Measurements from ENCODE around the gene INTS2. TPM values are rescaled to one million over a fixed set of nuclear protein-coding genes. Genes with fewer than 3 reads are reported as not detected.
"Not testable (repeated sequence)": the region's sequence is repeated elsewhere in the genome, so short reads cannot be mapped to it uniquely, and the experiment has no call there.

The INTS2 gene
- total RNA-seq, 1 donor from 2014 or later = 4.6 TPM

DNA sequence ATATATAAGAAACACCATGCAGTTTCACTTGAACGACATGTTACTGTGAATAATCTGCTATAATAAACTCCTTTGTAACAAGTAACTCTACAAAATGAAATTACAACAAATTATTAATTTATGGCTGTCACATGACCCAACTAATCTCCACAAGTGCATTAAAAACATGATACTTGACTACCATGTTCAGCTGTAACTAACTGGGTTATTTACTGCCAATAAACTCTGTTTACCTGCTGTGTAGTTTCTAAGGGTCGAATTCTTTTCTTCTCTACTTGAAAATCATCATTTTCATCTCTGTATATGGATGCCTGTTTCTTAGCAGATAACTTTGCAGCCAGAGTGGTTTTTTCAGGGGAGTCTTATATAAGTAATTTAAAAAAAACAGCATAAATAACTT, 78.9 kb downstream of the INTS2 start:
- DNase-seq (ENCODE audit: low spot score) = no peak
- no peak for ATAC-seq

DNA sequence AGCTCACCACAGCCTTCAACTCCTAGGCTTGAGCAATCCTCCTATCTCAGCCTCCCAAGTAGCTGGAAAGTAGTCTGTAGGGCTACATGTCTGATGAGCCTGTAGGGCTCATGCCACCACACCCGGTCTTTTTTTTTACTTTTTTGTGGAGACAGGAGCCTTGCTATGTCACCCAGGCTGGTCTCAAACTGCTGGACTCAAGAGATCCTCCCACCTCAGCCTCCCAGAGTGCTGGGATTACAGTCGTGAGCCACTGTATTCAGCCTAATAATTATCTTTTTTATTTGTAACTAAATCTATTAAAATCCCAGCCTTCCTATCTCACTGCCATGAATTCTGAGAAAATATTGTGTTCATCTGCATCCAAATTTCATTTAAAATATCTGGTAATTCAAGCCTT, 79.5 kb downstream of the INTS2 start:
- DNase-seq (ENCODE audit: low spot score) = no peak

DNA sequence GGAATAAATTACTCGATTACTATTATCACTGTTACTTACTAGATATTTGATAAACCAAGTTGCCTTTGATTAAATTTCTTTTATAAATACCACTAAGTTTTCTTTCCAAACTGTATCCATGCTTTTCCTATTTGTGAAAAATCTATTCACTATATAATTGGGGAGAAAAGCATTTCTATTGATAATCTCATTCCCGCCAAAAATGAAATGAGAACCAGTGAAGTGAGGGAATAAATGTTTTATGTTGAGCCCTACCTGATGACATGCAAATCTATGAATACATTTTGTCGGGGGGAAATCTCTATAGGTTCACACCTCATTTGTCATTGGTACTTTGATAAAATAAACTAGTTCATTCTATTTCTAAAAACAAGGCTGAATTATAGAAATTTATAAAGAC, 80.1 kb downstream of the INTS2 start:
- ATAC-seq (no peak), DNase-seq (ENCODE audit: low spot score) (no peak)

More for the DNA sequence above, 79.5 kb downstream of the INTS2 start:
- ATAC-seq = no peak

DNA sequence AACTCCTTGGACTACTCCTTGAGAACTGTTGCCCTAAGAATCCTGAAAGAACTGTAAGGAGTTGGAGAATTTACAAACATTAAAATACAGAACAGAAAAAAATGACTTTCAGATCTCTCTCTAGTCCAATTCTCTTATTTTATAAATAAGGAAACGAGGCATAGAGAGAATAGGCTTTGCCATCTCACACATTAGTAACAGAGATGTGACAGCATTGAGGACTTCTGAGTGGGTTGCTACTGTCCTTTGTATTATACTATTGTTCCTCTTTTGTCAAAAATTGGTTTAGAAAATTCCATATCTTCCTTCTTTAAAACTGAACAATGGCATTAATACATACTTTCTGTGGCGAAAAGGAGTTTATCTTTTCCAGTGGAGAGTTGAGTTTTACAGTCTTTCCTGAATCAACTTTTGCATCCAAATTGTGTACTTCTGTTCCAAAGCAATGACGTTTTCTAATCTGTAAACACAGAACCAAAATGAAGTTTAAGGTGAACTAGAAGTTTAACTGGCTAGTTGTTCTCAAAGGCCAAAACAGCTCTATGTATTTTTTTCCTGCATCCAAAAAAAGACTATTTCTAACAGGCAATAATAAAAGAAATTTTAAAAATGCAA, 80.9 kb downstream of the INTS2 start:
- ATAC-seq (no peak), DNase-seq (ENCODE audit: low spot score) (no peak)

DNA sequence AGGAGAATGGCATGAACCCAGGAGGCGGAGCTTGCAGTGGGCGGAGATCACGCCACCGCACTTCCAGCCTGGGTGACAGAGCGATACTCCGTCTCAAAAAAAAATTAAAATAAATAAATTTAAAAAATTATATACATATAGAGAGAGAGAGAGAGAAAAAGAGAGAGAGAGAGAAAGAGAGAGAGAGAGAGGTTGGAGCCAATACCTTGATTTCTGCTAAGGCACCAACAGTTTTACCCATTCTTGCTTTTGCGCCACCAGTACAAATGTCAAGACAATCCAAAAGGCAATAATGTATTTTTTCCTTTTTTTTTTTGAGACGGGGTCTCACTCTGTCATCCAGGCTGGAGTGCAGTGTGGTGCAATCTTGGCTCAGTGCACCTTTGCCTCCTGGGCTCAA, 81.7 kb downstream of the INTS2 start:
- ATAC-seq = no peak
- DNase-seq (ENCODE audit: low spot score) = no peak

DNA sequence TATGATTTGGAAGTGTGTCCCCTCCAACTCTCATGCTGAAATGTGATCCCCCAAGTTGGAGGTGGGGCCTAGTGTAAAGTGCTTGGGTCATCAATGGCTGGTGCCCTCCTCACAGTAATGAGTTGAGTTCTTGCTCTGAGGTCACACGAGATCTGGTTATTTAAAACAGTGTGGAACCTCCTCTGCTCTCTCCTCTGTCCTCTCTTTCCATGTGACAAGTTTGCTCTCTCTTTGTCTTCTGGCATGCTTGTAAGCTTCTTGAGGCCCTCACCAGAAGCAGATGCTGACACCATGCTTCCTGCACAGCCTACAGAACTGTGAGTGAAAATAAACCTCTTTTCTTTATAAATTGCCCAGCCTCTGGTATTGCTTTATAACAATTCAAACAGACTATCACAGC, 84.3 kb downstream of the INTS2 start:
- no peak for DNase-seq (ENCODE audit: low spot score)
- no peak for ATAC-seq

DNA sequence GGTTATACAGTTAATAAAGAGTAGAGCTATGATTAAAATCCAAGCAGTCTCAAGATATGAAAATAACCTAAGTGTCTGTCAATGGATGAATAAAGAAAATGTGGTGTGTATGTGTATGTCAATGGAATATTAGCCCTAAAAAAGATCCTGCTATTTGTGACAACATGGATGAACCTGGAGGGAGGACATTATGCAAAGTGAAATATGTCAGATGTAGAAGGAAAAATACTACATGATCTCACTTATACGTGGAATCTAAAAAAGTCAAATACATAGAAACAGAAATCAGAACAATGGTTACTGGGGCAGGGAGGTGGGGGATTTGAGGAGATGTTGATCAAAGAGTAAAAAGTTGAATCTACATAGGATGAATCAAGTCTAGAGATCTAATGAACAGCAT, 84.9 kb downstream of the INTS2 start:
- no peak for DNase-seq (ENCODE audit: low spot score)
- ATAC-seq = no peak

DNA sequence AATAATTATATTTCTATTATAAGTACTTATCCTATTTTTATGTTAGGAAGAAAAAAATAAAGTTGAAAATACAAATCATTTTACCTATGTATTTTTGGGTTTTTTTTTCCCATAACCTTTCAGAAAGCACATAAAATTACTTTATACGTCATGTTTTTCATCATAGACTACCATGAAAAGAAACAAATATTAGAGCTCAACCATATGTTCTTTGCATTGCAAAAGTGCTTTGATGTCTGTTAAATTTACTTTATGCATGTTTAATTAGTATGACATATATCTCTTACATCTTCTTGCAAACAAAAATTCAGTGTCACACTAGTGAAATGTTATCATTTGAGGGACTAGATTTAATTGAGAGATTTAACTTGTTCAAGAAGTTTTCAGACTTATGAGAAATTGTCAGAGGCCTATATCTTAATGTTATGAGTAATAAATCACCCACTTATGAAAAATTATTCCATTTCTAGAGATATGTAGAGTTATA, 88.4 kb downstream of the INTS2 start:
- no peak for DNase-seq (ENCODE audit: low spot score)
- no peak for ATAC-seq

DNA sequence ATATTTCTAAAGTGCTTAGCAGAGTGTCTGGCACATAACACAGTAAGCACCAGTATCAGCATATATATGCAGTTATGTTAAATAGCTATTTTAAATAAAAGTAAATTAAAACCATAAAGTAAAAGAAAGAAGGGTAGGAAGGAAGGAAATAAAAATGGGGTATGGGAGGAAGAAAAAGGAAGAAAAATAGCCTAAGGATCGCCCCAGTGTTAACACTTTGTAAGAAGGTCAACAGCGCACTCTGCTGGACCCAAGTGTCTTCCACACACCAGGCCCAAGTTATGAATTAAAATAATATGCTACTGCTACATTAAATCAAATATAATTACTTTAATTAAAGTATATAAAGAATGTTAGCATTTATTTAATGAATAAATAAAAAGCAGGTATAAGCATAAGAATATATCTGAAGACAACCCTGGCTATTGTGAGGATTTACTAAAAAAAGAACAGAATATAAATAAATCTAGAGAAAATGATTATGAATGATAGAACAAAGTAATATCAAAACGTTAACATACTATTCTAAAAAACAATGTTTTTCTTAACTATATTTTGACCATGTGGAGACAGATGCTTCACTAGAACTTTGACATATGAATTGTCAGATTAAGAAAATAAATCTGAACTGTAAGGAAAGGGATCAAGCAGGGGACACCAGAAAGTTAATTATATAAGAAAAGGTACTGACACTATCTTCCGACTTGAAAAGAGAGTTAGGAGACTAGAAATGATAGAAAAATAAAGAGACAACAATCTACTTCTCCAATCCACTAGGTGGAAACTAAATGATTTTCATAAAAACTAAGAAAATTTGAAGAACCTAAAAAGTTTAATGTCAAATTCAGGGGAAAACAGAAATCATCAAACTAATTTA, 90.4 kb downstream of the INTS2 start:
- DNase-seq (ENCODE audit: low spot score) (no peak), ATAC-seq (peak; percentile 82)

DNA sequence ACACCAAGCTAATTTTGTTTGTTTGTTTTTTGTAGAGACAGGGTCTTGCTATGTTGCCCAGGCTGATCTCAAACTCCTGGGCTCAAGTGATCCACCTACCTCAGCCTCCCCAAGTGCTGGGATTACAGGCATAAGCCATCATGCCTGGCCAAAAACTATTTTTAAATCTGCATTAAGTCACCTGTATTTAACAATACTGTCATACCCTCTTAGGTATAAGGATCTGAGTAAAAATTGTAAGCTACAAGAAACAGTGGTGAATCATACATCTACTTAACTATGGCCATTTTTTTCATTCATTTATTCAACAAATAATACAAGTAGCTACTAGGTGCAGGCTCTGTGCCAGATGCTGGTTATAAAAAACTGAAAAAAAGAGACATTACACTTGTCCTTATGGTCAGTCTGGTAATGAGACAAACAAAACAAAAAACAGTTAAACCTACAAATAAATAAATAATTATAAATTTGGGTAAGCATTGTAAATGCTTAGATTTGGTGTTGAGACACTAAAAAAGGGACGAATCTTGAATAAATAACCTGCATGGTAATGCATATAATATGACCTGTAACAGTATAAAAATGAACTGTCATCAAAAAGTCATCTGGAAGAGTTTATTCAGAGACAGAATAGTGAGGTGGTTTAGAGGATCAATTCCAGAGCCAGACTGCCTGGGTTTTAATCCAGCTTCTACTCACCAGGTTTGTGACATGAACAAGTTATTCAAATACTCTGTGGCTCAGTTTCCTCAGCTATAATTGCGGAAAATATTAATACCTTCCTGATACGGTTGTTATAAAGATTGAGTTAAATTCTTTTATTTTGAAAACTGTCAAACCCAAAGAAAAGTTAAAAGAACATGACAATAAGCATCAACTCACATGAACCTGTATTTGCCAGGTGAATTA, 91.3 kb downstream of the INTS2 start:
- ATAC-seq (no peak), DNase-seq (ENCODE audit: low spot score) (no peak)

DNA sequence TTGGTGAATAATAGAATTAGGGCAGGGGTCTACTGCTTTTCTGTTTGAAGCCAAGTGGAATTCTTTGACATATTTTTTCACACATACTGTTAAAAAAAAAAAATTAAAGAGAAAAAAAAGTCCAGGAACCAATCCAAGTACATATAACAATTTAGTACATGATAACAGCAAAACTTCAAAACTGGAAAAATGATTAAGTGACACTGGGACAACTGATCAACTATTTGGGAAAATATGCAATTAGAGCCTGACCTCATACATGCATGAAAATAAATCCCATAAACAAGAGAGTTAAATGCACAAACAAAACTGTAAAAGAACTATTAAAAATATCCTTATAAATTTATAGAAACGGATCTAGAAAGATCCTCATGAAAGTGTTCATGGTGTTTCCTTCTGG, 92.2 kb downstream of the INTS2 start:
- ATAC-seq = no peak
- DNase-seq (ENCODE audit: low spot score) = no peak

DNA sequence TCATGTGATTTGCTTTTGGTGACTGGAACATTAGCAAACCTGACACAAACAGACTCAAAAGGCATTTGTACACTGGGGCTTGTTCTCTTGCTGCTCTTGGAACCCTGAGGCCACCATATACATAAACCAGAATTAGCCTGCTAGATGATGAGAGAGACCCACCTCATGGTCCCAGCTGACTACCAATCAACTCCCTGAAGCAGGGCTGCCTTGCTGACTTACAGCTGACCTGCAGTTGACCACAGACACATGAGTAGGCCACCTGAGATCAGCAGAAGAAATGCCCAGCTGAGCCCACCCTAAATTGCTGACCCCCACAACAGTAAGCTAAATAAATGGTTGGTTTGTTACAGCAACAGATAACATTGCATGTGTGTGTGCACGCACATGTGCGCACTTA, 93.2 kb downstream of the INTS2 start:
- DNase-seq (ENCODE audit: low spot score) (no peak), ATAC-seq (no peak)

DNA sequence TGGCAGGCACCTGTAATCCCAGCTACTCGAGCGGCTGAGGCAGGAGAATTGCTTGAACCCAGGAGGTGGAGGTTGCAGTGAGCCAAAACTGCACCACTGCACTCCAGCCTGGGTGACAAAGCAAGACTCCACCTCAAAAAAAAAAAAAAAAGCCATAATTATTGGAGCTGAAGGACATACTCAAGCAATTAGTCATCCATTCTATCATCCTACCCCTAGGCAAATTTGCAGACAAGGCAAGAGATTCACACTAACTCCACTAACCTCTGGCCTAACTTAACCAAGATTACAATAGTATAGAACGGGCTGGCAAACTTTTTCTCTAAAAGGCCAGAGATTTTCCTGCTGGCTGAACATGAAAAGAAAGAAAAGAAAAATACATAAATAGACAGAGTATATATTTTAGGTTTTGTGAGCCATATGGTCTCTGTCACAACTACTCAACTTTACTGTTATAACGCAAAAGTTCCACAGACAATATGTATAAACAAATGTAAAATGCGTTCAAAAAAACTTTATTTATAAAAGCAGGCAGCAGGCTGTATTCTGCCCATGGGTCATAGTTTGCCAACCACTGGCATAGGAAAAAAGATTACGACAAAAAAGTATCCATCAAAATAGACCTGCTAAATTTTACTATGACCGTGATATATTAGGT, 94.1 kb downstream of the INTS2 start:
- DNase-seq (ENCODE audit: low spot score) (no peak), ATAC-seq (no peak)

DNA sequence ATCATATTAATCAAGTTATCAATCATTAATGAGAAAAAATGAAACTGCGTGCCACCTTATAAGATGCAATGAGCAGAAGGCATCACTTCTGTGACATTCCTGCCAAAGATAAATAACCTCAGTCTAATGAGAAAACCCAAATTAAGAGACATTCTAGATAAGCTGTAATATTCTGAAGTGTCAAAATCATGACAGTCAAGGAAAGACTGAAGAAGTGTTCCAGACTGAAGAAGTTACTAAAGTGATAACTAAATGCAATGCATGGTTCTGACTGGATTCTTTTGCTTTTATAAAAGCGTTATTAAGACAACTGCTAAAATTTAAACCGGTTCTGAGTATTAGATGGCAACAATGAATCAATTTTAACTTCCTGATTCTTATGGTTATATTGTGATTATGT, 95.3 kb downstream of the INTS2 start:
- DNase-seq (ENCODE audit: low spot score) (no peak), ATAC-seq (no peak)

DNA sequence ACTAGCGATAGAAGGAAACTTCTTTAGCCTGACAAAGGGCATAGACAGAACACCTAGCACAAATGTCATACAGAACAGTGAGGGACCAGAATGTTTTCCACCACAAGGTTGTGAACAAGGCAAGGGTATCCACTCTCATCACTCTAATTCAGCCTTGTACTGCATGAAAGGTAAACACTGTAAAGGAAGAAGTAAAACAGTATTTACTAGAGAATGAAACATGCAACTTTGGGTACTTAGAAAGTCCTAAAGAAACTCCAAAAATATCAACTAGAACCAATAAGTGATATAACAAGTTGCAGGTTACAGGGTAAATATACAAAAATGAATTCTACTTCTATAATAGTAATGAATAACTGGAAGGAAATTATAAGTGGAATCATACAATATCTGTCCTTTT, 96.7 kb downstream of the INTS2 start:
- ATAC-seq (no peak), DNase-seq (ENCODE audit: low spot score) (no peak)

DNA sequence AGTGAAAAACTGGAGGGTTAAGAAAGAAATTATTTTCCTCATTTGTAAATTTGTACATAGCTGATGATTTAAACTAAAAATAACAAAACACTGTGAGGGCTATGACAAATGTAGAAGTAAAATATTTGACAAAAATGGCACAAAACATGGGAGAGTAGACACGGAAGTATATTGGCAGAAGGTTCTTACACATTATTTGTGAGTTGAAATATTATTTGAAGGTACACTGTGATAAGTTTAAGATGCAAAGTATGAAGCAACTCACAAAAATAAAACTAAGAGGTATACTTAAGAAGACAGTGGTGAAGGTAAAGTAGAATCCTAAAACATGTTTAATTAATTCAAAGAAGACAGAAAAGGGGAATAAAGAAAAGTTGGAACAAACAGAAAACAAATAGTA, 99.1 kb downstream of the INTS2 start:
- no peak for DNase-seq (ENCODE audit: low spot score)
- ATAC-seq = no peak

DNA sequence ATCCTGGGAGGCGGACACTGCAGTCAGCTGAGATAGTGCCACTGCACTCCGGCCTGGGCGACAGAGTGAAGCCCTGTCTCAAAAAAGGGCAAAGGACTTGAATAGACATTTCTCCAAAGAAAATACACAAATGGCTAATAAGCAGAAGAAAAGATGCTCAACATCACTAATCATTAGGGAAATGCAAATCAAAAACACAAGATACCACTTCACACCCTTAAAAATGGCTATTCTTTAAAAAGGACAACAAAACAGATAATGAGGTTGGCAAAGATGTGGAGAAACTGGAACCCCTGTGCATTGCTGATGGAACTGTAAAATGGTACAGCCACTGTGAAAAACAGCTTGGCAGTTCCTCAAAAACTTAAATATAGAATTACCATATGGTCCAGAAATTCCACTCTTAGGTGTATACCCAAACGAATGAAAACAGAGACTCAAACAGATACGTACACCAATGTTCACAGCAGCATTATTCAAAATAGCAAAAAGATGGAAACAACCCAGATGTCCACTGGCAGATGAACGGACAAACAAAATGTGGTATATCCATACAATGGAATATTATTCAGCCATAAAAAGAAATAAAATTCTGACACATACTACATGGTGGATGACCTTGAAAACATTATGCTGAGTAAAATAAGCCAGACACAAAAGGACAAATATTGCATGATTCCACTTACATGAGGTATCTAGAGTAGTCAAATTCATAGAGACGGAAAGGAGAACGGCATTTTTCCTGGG, 100.0 kb downstream of the INTS2 start:
- ATAC-seq = no peak
- no peak for DNase-seq (ENCODE audit: low spot score)

DNA sequence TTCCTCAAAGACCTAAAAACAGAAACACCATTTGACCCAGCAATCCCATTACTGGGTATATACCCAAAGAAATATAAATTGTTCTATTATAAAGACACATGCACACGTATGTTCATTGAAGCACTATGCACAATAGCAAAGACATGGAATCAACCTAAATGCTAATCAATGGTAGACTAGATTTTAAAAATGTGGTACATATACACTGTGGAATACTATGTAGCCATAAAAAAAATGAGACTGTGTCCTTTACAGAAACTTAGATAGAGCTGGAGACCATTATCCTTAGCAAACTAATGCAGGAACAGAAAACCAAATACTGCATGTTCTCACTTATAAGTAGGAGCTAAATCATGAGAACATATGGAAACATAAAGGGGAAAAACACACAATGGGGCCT, 100.9 kb downstream of the INTS2 start:
- ATAC-seq; DNase-seq (ENCODE audit: low spot score): not testable (repeated sequence)

DNA sequence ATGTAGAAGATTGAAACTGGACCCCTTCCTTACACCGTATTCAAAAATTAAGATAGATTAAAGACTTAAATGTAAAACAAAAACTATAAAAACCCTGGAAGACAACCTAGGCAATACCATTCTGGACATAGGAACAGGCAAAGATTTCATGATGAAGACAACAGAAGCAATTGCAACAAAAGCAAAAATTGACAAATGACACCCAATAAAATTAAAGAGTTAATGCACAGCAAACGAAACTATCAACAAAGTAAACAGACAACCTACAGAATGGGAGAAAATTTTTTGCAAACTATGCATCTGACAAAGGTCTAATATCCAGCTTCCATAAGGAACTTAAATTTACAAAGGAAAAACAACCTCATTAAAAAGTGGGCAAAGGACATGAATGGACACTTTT, 101.6 kb downstream of the INTS2 start:
- ATAC-seq; DNase-seq (ENCODE audit: low spot score): not testable (repeated sequence)
